ENCODE measurements around the gene HEPH. TPM values are rescaled to one million over a fixed set of nuclear protein-coding genes. Genes with fewer than 3 reads are reported as not detected.

Gene HEPH
- total and polyA plus RNA-seq, 9 of the 15 experiments (the other 6 are each of a cell fraction or from before 2014, with no cell fraction given): 22.4 to 67.6 (median 42.9) TPM

DNA sequence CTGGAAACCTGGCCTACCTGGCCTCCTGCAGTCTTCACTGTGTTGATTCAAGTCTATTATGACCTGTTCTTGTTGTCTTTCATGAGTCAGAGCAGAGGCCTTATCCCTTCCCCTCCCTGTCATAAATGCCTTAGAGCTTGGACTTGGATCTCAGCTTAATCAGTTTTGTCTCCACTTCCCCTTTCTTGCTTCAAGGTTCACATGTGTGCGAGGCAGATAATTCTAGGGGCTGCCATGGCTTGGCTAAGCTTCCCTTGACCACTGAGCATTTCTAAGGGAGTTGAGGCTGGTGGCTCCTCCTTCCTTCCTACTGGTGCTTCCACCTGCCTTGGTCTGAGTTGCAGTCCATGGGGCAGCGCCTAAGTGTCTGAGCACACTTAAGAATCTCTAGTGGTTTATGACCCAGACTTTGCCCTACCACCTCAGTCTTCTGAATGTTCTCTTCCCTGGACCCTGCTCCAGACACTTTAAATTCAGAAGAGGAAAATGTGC is 1.7 kb upstream of the HEPH start (continued):
- TF ChIP-seq, protein P1, sequence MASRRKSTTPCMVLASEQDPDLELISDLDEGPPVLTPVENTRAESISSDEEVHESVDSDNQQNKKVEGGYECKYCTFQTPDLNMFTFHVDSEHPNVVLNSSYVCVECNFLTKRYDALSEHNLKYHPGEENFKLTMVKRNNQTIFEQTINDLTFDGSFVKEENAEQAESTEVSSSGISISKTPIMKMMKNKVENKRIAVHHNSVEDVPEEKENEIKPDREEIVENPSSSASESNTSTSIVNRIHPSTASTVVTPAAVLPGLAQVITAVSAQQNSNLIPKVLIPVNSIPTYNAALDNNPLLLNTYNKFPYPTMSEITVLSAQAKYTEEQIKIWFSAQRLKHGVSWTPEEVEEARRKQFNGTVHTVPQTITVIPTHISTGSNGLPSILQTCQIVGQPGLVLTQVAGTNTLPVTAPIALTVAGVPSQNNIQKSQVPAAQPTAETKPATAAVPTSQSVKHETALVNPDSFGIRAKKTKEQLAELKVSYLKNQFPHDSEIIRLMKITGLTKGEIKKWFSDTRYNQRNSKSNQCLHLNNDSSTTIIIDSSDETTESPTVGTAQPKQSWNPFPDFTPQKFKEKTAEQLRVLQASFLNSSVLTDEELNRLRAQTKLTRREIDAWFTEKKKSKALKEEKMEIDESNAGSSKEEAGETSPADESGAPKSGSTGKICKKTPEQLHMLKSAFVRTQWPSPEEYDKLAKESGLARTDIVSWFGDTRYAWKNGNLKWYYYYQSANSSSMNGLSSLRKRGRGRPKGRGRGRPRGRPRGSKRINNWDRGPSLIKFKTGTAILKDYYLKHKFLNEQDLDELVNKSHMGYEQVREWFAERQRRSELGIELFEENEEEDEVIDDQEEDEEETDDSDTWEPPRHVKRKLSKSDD (conservative IDR thresholded peaks at IDR 0.05; ENCODE audit: low read length): no peak
- TF ChIP-seq FUS (optimal IDR thresholded peaks at IDR 0.05; ENCODE audit: low read depth, low read length): no peak
- TF ChIP-seq, protein P2, sequence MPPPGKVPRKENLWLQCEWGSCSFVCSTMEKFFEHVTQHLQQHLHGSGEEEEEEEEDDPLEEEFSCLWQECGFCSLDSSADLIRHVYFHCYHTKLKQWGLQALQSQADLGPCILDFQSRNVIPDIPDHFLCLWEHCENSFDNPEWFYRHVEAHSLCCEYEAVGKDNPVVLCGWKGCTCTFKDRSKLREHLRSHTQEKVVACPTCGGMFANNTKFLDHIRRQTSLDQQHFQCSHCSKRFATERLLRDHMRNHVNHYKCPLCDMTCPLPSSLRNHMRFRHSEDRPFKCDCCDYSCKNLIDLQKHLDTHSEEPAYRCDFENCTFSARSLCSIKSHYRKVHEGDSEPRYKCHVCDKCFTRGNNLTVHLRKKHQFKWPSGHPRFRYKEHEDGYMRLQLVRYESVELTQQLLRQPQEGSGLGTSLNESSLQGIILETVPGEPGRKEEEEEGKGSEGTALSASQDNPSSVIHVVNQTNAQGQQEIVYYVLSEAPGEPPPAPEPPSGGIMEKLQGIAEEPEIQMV (tag; conservative IDR thresholded peaks at IDR 0.05; ENCODE audit: low read depth): no peak
- no peak; the same call in 1 of the 2 replicates for TF ChIP-seq DMBX1 (CRISPR knock-in tag; IDR thresholded peaks at IDR 0.05; ENCODE audit: borderline replicate concordance)
- no peak for TF ChIP-seq XRCC5 (IDR thresholded peaks at IDR 0.05; ENCODE audit: low read depth, low read length)
- TF ChIP-seq, protein P3, sequence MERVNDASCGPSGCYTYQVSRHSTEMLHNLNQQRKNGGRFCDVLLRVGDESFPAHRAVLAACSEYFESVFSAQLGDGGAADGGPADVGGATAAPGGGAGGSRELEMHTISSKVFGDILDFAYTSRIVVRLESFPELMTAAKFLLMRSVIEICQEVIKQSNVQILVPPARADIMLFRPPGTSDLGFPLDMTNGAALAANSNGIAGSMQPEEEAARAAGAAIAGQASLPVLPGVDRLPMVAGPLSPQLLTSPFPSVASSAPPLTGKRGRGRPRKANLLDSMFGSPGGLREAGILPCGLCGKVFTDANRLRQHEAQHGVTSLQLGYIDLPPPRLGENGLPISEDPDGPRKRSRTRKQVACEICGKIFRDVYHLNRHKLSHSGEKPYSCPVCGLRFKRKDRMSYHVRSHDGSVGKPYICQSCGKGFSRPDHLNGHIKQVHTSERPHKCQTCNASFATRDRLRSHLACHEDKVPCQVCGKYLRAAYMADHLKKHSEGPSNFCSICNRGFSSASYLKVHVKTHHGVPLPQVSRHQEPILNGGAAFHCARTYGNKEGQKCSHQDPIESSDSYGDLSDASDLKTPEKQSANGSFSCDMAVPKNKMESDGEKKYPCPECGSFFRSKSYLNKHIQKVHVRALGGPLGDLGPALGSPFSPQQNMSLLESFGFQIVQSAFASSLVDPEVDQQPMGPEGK (CRISPR knock-in tag; IDR thresholded peaks at IDR 0.05; ENCODE audit: borderline replicate concordance): no peak
- TF ChIP-seq NBN (IDR thresholded peaks at IDR 0.05; ENCODE audit: low read depth): peak; percentile 87; the same call in 1 of the 2 replicates
- TF ChIP-seq NFATC3 (IDR thresholded peaks at IDR 0.05): no peak
- TF ChIP-seq ZNF561 (CRISPR knock-in tag; conservative IDR thresholded peaks at IDR 0.05): no peak
- TF ChIP-seq, protein P4, sequence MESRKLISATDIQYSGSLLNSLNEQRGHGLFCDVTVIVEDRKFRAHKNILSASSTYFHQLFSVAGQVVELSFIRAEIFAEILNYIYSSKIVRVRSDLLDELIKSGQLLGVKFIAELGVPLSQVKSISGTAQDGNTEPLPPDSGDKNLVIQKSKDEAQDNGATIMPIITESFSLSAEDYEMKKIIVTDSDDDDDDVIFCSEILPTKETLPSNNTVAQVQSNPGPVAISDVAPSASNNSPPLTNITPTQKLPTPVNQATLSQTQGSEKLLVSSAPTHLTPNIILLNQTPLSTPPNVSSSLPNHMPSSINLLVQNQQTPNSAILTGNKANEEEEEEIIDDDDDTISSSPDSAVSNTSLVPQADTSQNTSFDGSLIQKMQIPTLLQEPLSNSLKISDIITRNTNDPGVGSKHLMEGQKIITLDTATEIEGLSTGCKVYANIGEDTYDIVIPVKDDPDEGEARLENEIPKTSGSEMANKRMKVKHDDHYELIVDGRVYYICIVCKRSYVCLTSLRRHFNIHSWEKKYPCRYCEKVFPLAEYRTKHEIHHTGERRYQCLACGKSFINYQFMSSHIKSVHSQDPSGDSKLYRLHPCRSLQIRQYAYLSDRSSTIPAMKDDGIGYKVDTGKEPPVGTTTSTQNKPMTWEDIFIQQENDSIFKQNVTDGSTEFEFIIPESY (CRISPR knock-in tag; IDR thresholded peaks at IDR 0.05): no peak
- peak; percentile 67; the same call in 1 of the 2 replicates for TF ChIP-seq RNF2 (IDR thresholded peaks at IDR 0.05)
- TF ChIP-seq, protein P5, sequence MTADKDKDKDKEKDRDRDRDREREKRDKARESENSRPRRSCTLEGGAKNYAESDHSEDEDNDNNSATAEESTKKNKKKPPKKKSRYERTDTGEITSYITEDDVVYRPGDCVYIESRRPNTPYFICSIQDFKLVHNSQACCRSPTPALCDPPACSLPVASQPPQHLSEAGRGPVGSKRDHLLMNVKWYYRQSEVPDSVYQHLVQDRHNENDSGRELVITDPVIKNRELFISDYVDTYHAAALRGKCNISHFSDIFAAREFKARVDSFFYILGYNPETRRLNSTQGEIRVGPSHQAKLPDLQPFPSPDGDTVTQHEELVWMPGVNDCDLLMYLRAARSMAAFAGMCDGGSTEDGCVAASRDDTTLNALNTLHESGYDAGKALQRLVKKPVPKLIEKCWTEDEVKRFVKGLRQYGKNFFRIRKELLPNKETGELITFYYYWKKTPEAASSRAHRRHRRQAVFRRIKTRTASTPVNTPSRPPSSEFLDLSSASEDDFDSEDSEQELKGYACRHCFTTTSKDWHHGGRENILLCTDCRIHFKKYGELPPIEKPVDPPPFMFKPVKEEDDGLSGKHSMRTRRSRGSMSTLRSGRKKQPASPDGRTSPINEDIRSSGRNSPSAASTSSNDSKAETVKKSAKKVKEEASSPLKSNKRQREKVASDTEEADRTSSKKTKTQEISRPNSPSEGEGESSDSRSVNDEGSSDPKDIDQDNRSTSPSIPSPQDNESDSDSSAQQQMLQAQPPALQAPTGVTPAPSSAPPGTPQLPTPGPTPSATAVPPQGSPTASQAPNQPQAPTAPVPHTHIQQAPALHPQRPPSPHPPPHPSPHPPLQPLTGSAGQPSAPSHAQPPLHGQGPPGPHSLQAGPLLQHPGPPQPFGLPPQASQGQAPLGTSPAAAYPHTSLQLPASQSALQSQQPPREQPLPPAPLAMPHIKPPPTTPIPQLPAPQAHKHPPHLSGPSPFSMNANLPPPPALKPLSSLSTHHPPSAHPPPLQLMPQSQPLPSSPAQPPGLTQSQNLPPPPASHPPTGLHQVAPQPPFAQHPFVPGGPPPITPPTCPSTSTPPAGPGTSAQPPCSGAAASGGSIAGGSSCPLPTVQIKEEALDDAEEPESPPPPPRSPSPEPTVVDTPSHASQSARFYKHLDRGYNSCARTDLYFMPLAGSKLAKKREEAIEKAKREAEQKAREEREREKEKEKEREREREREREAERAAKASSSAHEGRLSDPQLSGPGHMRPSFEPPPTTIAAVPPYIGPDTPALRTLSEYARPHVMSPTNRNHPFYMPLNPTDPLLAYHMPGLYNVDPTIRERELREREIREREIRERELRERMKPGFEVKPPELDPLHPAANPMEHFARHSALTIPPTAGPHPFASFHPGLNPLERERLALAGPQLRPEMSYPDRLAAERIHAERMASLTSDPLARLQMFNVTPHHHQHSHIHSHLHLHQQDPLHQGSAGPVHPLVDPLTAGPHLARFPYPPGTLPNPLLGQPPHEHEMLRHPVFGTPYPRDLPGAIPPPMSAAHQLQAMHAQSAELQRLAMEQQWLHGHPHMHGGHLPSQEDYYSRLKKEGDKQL (CRISPR knock-in tag; IDR thresholded peaks at IDR 0.05; ENCODE audit: borderline replicate concordance): no peak
- no peak for TF ChIP-seq U2AF2 (optimal IDR thresholded peaks at IDR 0.05; ENCODE audit: low read depth, low read length)
- no peak for TF ChIP-seq PTTG1 (tag; IDR thresholded peaks at IDR 0.05; ENCODE audit: low read depth)
